Measurements from ENCODE around the gene RHOBTB1. TPM values are rescaled to one million over a fixed set of nuclear protein-coding genes. Genes with fewer than 3 reads are reported as not detected.

The RHOBTB1 gene
- total and polyA plus RNA-seq, 9 of the 15 experiments (the other 6 are each of a cell fraction or from before 2014, with no cell fraction given) = 1.7 to 11.7 (median 9.3) TPM

DNA sequence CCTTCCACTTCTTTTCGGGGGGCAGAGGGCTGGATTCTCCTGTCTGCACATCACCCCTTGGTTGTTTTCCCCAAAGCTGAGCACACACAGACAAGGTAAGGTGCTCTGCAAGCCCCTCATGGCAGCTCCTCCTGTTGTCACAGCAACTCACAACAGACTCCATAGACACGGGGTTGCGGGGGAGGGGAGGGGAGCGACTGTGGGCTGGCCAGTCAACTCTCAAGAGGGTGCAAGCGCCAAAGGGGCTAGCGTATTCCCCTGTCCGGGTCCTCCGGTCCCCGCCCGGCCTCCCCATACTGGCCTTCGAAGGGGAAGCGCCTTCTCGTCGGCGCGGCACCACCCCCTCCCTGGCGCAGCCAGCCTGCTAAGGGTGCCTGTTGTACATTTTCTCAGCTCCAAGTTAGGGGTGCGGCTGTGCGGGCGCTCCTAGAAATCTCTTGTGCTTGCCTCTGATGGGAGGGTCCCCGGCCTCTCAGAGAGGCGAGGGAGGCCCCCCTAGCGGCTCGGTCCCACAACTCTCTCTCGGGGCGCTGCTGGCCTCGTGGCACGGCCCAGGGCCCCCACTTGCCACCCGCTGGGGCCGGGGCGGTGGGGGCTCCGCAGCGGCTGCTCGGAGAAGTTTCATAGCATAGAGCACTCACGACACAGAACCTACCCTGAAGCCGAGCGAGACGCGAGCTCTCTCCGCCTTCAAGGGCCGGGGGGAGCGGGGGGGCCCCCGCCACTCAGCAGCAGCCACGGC is 498 bp downstream of the RHOBTB1 start:
- intact Hi-C loops (cut with micrococcal nuclease) = loop anchor here (1.0 kb wide), 1 partner anchor 115 kb away; no protein-coding TSS in a partner anchor
- Histone ChIP-seq H3K9ac (ENCODE audit: insufficient read depth in 1 of 2, low read depth in 2 of 2, low read length in 2 of 2) (peak overlapping the region; percentile 86 to 95), H3K4me3 (peak overlapping the region; percentile 67), H3K27ac (ENCODE audit: extremely low read depth, low read depth, low read length) (peak overlapping the region; percentile 87), H3K27me3 (ENCODE audit: control insufficient read depth in 2 of 2, insufficient read depth in 2 of 2, low read length in 2 of 2) (no peaks in the 10 kb centered on the region), H2AFZ (ENCODE audit: low read depth, low read length) (peak overlapping the region; percentile 95), H3K79me2 (ENCODE audit: control insufficient read depth, insufficient read depth, low read length) (no peaks in the 10 kb centered on the region), H3K4me2 (ENCODE audit: insufficient read depth, low read length) (peak overlapping the region; percentile 92), H3K9me3 (replicated peaks; ENCODE audit: control insufficient read depth, insufficient read depth, low read depth, low read length) (no peaks in the 10 kb centered on the region), H3K36me3 (ENCODE audit: control insufficient read depth, insufficient read depth, low read length) (no peaks in the 10 kb centered on the region), H3K9me1 (ENCODE audit: control insufficient read depth, insufficient read depth, low read length) (no peaks in the 10 kb centered on the region), H4K20me1 (replicated peaks; ENCODE audit: control insufficient read depth, insufficient read depth, low read length) (no peaks in the 10 kb centered on the region), H3K4me1 (replicated peaks in 1 of 2; ENCODE audit: control insufficient read depth in 2 of 2, insufficient read depth in 2 of 2, low read length in 2 of 2) (peaks cover 15 to 23% of the 10 kb centered on the region in 2 experiments; a peak in 4 of 5 replicates)
- WGBS (ENCODE audit: insufficient coverage, low coverage, missing lambda C conversion rate) = under 1% methylated on average over 32 of the region's 44 CpGs
- ChIA-PET POLR2A (interaction anchor here (0.6 to 2.5 kb wide), 16 partner anchors 8 to 491 kb away, joined by 3 to 18 read pairs (median 3); no protein-coding TSS in a partner anchor), CTCF (ENCODE audit: low intra/inter-chr PET ratio) (interaction anchor here (0.6 kb wide), 1 partner anchor 147 kb away, joined by 3 read pairs; no protein-coding TSS in a partner anchor)
- BruUV-seq (replicated peaks) = no TSS peak
- DNase-seq (ENCODE audit: extremely low read depth in 1 of 4, low spot score in 3 of 4) (peak; percentile 57 to 69 (median 60)), FAIRE-seq (peak; percentile 44), ATAC-seq (peak; percentile 77)
- in situ Hi-C loops (cut with MboI) = no loop called here
- TF ChIP-seq KDM2B (CRISPR knock-in tag; IDR thresholded peaks at IDR 0.05) (0 out of 2 replicates have a peak, but pooled peaks have one; percentile 30), POLR2B (IDR thresholded peaks at IDR 0.05; ENCODE audit: low read depth, partially characterized antibody) (peak; percentile 39), ZNF644 (tag; IDR thresholded peaks at IDR 0.05; ENCODE audit: low read depth) (0 out of 2 replicates have a peak, but pooled peaks have one; percentile 25), MTA3 (IDR thresholded peaks at IDR 0.05; ENCODE audit: borderline replicate concordance) (no peak), CHCHD3 (CRISPR knock-in tag; IDR thresholded peaks at IDR 0.05) (no peak), FIP1L1 (IDR thresholded peaks at IDR 0.05; ENCODE audit: low read depth, low read length, poor library complexity, severe bottlenecking) (no peak), NR2C2 (CRISPR knock-in tag; IDR thresholded peaks at IDR 0.05) (no peak), NR2C2 (tag; IDR thresholded peaks at IDR 0.05) (no peak), SP2 (IDR thresholded peaks at IDR 0.05; ENCODE audit: extremely low read depth, low read depth, low read length, poor library complexity, severe bottlenecking) (no peak), ZNF830 (CRISPR knock-in tag; IDR thresholded peaks at IDR 0.05) (0 out of 2 replicates have a peak, but pooled peaks have one; percentile 22), NCOR1 (IDR thresholded peaks at IDR 0.05) (no peak)
- TF ChIP-seq, protein P1, sequence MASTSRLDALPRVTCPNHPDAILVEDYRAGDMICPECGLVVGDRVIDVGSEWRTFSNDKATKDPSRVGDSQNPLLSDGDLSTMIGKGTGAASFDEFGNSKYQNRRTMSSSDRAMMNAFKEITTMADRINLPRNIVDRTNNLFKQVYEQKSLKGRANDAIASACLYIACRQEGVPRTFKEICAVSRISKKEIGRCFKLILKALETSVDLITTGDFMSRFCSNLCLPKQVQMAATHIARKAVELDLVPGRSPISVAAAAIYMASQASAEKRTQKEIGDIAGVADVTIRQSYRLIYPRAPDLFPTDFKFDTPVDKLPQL (IDR thresholded peaks at IDR 0.05; ENCODE audit: extremely low read depth, insufficient read length) = no peak
- TF ChIP-seq, protein P2, sequence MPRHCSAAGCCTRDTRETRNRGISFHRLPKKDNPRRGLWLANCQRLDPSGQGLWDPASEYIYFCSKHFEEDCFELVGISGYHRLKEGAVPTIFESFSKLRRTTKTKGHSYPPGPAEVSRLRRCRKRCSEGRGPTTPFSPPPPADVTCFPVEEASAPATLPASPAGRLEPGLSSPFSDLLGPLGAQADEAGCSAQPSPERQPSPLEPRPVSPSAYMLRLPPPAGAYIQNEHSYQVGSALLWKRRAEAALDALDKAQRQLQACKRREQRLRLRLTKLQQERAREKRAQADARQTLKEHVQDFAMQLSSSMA (CRISPR knock-in tag; IDR thresholded peaks at IDR 0.05) = no peak
- TF ChIP-seq, protein P3, sequence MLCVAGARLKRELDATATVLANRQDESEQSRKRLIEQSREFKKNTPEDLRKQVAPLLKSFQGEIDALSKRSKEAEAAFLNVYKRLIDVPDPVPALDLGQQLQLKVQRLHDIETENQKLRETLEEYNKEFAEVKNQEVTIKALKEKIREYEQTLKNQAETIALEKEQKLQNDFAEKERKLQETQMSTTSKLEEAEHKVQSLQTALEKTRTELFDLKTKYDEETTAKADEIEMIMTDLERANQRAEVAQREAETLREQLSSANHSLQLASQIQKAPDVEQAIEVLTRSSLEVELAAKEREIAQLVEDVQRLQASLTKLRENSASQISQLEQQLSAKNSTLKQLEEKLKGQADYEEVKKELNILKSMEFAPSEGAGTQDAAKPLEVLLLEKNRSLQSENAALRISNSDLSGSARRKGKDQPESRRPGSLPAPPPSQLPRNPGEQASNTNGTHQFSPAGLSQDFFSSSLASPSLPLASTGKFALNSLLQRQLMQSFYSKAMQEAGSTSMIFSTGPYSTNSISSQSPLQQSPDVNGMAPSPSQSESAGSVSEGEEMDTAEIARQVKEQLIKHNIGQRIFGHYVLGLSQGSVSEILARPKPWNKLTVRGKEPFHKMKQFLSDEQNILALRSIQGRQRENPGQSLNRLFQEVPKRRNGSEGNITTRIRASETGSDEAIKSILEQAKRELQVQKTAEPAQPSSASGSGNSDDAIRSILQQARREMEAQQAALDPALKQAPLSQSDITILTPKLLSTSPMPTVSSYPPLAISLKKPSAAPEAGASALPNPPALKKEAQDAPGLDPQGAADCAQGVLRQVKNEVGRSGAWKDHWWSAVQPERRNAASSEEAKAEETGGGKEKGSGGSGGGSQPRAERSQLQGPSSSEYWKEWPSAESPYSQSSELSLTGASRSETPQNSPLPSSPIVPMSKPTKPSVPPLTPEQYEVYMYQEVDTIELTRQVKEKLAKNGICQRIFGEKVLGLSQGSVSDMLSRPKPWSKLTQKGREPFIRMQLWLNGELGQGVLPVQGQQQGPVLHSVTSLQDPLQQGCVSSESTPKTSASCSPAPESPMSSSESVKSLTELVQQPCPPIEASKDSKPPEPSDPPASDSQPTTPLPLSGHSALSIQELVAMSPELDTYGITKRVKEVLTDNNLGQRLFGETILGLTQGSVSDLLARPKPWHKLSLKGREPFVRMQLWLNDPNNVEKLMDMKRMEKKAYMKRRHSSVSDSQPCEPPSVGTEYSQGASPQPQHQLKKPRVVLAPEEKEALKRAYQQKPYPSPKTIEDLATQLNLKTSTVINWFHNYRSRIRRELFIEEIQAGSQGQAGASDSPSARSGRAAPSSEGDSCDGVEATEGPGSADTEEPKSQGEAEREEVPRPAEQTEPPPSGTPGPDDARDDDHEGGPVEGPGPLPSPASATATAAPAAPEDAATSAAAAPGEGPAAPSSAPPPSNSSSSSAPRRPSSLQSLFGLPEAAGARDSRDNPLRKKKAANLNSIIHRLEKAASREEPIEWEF (CRISPR knock-in tag; IDR thresholded peaks at IDR 0.05) = no peak

All from K562 (cell line).